GM12878 (cell line): Measurements from ENCODE around the gene LIMS1. TPM values are rescaled to one million over a fixed set of nuclear protein-coding genes. Genes with fewer than 3 reads are reported as not detected.

Experiments used
- BHLHE40 ChIP-seq, 2 experiments: fragments of 450-650 bp in 1 of 2; IDR thresholded peaks; 2 replicates each; pipeline ENCODE4 v1.6.1; 2011 to 2017; ENCODE audit warnings: low read depth in 2 of 2, borderline replicate concordance in 1 of 2, improper control_type of control experiment in 1 of 2, low read length in 1 of 2, mild to moderate bottlenecking in 1 of 2
- E2F8 ChIP-seq: fragments of 450-650 bp; IDR thresholded peaks from 2 replicates; pipeline ENCODE4 v1.6.1; 2018; ENCODE audit warnings: mild to moderate bottlenecking, low read depth, moderate library complexity; ENCODE audit not compliant: partially characterized antibody
- EED ChIP-seq: sonication (generic); IDR thresholded peaks from 2 replicates; pipeline ENCODE4 v1.6.1; 2016; ENCODE audit warnings: antibody characterized with exemption, low read depth
- PKNOX1 ChIP-seq: fragments of 450-650 bp; IDR thresholded peaks from 2 replicates; pipeline ENCODE4 v1.6.1; 2016; ENCODE audit warnings: mild to moderate bottlenecking
- SIN3A ChIP-seq: IDR thresholded peaks from 2 replicates; pipeline ENCODE4 v1.6.1; 2012; ENCODE audit warnings: low read depth, low read length, improper control_type of control experiment
- SIX5 ChIP-seq: IDR thresholded peaks from 2 replicates; pipeline ENCODE4 v1.6.1; 2011; ENCODE audit warnings: mild to moderate bottlenecking, low read depth, low read length, moderate library complexity; ENCODE audit not compliant: severe bottlenecking
- SKIL ChIP-seq: fragments of 450-650 bp; IDR thresholded peaks from 2 replicates; pipeline ENCODE4 v1.6.1; 2017; ENCODE audit warnings: mild to moderate bottlenecking, low read depth, inconsistent platforms; ENCODE audit not compliant: poor library complexity, severe bottlenecking
- SREBF2 ChIP-seq: IDR thresholded peaks from 2 replicates; pipeline ENCODE4 v1.6.1; 2012; ENCODE audit warnings: mild to moderate bottlenecking, low read length
- YBX1 ChIP-seq: fragments of 450-650 bp; IDR thresholded peaks from 2 replicates; pipeline ENCODE4 v1.6.1; 2016; ENCODE audit warnings: antibody characterized with exemption
- polyA plus RNA-seq, 11 experiments: library from polyadenylated mRNA; depleted of rRNA in 4 of 11; unstranded in 6 of 11; stranded (reverse) in 5 of 11; fragments of >200 nt; fragmentation: Nextera tagmentation in 4 of 11; fragmentation: Illumina TruSeq in 1 of 11; extraction: Ambion mirVana in 4 of 11; extraction: Trizol in 1 of 11; gene quantifications; 1 replicate in 1 of 11; 2 replicates in 10 of 11; pipeline versions ENCODE4 v1.2.1 to v1.2.3, GENCODE V29; 2011 to 2016; ENCODE audit warnings: inconsistent platforms in 2 of 11, missing spikeins in 2 of 11, low read depth in 1 of 11
- total RNA-seq, 4 experiments: library from RNA; depleted of rRNA in 3 of 4; stranded (reverse); fragments of >200 nt in 3 of 4; fragmentation: Illumina TruSeq in 1 of 4; extraction: Trizol in 1 of 4; gene quantifications; 2 replicates each; pipeline versions ENCODE4 v1.2.1 to v1.2.3, GENCODE V29; 2013 to 2021
- TF ChIP-seq, protein P1 (sequence below): IDR thresholded peaks from 2 replicates; pipeline ENCODE4 v1.6.1; 2011; ENCODE audit warnings: low read depth, mild to moderate bottlenecking, low read length, moderate library complexity, borderline replicate concordance; ENCODE audit errors: extremely low read depth
- TF ChIP-seq, protein P2 (sequence below): fragments of 450-650 bp; formaldehyde crosslinking; IDR thresholded peaks from 2 replicates; pipeline ENCODE4 v1.5.0; 2022; ENCODE audit warnings: mild to moderate bottlenecking, missing genetic modification characterization
- TF ChIP-seq, protein P3 (sequence below): fragments of 450-650 bp; IDR thresholded peaks from 2 replicates; pipeline ENCODE4 v1.6.1; 2017; ENCODE audit warnings: antibody characterized with exemption, mild to moderate bottlenecking, moderate library complexity

LIMS1 gene
- total and polyA plus RNA-seq, 10 of the 15 experiments (the other 5 are each of a cell fraction or from before 2014, with no cell fraction given): 15.7 to 98.1 (median 43.9) TPM

DNA sequence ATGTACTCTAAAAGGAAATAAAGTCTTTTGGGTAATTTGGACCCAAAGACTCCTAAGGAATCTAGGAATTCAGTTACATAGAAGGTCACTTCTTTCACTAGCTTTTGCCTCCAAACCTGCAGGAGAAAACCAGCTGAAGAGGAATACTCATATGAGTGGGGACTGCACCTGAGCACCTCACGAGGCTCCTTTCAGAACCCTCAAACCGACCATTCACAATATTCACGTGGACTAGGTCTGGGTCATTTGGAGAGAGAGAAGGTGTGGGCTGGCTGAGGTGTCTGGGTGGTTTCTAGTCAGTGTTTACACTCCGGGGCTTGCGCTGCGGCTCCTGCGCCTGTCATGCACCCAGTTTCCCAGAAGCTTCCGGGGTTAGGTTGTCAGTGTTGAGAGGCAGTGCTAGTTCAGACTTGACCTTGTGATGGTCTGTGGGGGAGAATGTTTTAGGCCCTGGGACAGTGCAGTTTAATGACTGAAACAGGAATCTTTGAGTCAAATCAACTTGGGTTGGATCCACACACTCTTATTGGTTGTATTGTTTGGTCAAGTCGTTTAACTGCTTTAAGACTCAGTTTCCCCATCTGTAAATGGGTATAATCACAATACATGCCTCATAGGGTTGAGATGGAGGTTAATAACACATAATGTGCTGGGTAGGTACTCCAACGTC is 78.4 kb downstream of the LIMS1 start (continued):
- TF ChIP-seq, protein P1, sequence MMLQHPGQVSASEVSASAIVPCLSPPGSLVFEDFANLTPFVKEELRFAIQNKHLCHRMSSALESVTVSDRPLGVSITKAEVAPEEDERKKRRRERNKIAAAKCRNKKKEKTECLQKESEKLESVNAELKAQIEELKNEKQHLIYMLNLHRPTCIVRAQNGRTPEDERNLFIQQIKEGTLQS: no peak
- TF ChIP-seq BHLHE40 (IDR thresholded peaks at IDR 0.05; ENCODE audit: borderline replicate concordance in 1 of 2, low read depth in 2 of 2, low read length in 1 of 2): peak; percentile 95 to 97
- TF ChIP-seq EED: 0 out of 2 replicates have a peak, but pooled peaks have one; percentile 35
- TF ChIP-seq, protein P2, sequence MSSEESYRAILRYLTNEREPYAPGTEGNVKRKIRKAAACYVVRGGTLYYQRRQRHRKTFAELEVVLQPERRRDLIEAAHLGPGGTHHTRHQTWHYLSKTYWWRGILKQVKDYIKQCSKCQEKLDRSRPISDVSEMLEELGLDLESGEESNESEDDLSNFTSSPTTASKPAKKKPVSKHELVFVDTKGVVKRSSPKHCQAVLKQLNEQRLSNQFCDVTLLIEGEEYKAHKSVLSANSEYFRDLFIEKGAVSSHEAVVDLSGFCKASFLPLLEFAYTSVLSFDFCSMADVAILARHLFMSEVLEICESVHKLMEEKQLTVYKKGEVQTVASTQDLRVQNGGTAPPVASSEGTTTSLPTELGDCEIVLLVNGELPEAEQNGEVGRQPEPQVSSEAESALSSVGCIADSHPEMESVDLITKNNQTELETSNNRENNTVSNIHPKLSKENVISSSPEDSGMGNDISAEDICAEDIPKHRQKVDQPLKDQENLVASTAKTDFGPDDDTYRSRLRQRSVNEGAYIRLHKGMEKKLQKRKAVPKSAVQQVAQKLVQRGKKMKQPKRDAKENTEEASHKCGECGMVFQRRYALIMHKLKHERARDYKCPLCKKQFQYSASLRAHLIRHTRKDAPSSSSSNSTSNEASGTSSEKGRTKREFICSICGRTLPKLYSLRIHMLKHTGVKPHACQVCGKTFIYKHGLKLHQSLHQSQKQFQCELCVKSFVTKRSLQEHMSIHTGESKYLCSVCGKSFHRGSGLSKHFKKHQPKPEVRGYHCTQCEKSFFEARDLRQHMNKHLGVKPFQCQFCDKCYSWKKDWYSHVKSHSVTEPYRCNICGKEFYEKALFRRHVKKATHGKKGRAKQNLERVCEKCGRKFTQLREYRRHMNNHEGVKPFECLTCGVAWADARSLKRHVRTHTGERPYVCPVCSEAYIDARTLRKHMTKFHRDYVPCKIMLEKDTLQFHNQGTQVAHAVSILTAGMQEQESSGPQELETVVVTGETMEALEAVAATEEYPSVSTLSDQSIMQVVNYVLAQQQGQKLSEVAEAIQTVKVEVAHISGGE (CRISPR knock-in tag): no peak
- TF ChIP-seq SIX5: no peak
- TF ChIP-seq PKNOX1: peak; percentile 89
- no peak for TF ChIP-seq E2F8
- no peak for TF ChIP-seq YBX1
- peak; percentile 79 for TF ChIP-seq SIN3A
- TF ChIP-seq, protein P3, sequence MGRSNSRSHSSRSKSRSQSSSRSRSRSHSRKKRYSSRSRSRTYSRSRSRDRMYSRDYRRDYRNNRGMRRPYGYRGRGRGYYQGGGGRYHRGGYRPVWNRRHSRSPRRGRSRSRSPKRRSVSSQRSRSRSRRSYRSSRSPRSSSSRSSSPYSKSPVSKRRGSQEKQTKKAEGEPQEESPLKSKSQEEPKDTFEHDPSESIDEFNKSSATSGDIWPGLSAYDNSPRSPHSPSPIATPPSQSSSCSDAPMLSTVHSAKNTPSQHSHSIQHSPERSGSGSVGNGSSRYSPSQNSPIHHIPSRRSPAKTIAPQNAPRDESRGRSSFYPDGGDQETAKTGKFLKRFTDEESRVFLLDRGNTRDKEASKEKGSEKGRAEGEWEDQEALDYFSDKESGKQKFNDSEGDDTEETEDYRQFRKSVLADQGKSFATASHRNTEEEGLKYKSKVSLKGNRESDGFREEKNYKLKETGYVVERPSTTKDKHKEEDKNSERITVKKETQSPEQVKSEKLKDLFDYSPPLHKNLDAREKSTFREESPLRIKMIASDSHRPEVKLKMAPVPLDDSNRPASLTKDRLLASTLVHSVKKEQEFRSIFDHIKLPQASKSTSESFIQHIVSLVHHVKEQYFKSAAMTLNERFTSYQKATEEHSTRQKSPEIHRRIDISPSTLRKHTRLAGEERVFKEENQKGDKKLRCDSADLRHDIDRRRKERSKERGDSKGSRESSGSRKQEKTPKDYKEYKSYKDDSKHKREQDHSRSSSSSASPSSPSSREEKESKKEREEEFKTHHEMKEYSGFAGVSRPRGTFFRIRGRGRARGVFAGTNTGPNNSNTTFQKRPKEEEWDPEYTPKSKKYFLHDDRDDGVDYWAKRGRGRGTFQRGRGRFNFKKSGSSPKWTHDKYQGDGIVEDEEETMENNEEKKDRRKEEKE: no peak
- no peak for TF ChIP-seq SREBF2
- peak; percentile 98 for TF ChIP-seq SKIL
